Esophagus muscularis mucosa (tissue), 4 donors: Measurements from ENCODE around the gene IPO13. TPM values are rescaled to one million over a fixed set of nuclear protein-coding genes. Genes with fewer than 3 reads are reported as not detected.

Experiments
- DNase-seq: peaks from one replicate; pipeline ENCODE4 v3.0.0-alpha.2; 2017; ENCODE audit errors: extremely low spot score
- H3K27ac ChIP-seq, 4 donors: fragments of 200-600 bp; sonication (generic); replicated peaks in 1 of 4; 1 replicate in 3 of 4; 2 replicates in 1 of 4; pipeline ENCODE4 v1.5.1; 2016 to 2019; ENCODE audit warnings: mild to moderate bottlenecking in 1 of 4
- H3K27me3 ChIP-seq, 4 donors: fragments of 200-600 bp; sonication (generic); one replicate each; pipeline versions ENCODE4 v1.5.1 to v1.6.0; 2016 to 2019
- H3K36me3 ChIP-seq, 4 donors: fragments of 200-600 bp; sonication (generic); one replicate each; pipeline ENCODE4 v1.5.1; 2016 to 2019
- H3K4me1 ChIP-seq, 4 donors: fragments of 200-600 bp; sonication (generic); one replicate each; pipeline ENCODE4 v1.5.1; 2016 to 2019
- H3K4me3 ChIP-seq, 4 donors: fragments of 200-600 bp; sonication (generic); 1 replicate in 2 of 4; 2 replicates in 2 of 4; pipeline ENCODE4 v1.5.1; 2016 to 2019; ENCODE audit warnings: mild to moderate bottlenecking in 4 of 4, moderate library complexity in 1 of 4
- H3K9me3 ChIP-seq, 4 donors: fragments of 200-600 bp; sonication (generic); 1 replicate in 3 of 4; 2 replicates in 1 of 4; pipeline ENCODE4 v1.5.1; 2016 to 2019
- EP300 ChIP-seq: sonication (generic); formaldehyde crosslinking; IDR thresholded peaks from one replicate; pipeline ENCODE4 v1.6.1; 2017; ENCODE audit warnings: antibody characterized with exemption
- POLR2A ChIP-seq: fragments of 450-650 bp; IDR thresholded peaks from one replicate; pipeline ENCODE4 v1.6.1; 2017; ENCODE audit warnings: antibody characterized with exemption, moderate library complexity, mild to moderate bottlenecking, low read depth
- POLR2AphosphoS5 ChIP-seq, 2 donors: sonication (generic); formaldehyde crosslinking; IDR thresholded peaks; one replicate each; pipeline ENCODE4 v1.6.1; 2017; ENCODE audit warnings: antibody characterized with exemption in 2 of 2
- WGBS: methylation state at CpG from one replicate; pipeline ENCODE4 v1.1.5; 2018; 5-methylcytosine and 5-hydroxymethylcytosine counted together
- intact Hi-C: fragments of 100-400 bp; cut with DNase I; formaldehyde crosslinking; loops from one replicate; pipeline ENCODE4 v1.15.1; 2023
- total RNA-seq, 4 donors: library from RNA; depleted of rRNA; stranded (reverse); fragments of >200 nt; gene quantifications; one replicate each; pipeline versions ENCODE4 v1.1.0 to v1.2.1, GENCODE V29; 2016
- TF ChIP-seq, protein P1 (sequence below), 3 experiments: fragments of 200-600 bp in 2 of 3; fragments of 450-650 bp in 1 of 3; sonication (generic) in 2 of 3; IDR thresholded peaks; one replicate each; pipeline ENCODE4 v1.5.1; 2017 to 2019; ENCODE audit warnings: antibody characterized with exemption in 3 of 3, mild to moderate bottlenecking in 2 of 3, moderate library complexity in 1 of 3

The IPO13 gene
- total RNA-seq, 4 donors from 2014 or later, result 24.5 to 39.9 (median 29.1) TPM

DNA sequence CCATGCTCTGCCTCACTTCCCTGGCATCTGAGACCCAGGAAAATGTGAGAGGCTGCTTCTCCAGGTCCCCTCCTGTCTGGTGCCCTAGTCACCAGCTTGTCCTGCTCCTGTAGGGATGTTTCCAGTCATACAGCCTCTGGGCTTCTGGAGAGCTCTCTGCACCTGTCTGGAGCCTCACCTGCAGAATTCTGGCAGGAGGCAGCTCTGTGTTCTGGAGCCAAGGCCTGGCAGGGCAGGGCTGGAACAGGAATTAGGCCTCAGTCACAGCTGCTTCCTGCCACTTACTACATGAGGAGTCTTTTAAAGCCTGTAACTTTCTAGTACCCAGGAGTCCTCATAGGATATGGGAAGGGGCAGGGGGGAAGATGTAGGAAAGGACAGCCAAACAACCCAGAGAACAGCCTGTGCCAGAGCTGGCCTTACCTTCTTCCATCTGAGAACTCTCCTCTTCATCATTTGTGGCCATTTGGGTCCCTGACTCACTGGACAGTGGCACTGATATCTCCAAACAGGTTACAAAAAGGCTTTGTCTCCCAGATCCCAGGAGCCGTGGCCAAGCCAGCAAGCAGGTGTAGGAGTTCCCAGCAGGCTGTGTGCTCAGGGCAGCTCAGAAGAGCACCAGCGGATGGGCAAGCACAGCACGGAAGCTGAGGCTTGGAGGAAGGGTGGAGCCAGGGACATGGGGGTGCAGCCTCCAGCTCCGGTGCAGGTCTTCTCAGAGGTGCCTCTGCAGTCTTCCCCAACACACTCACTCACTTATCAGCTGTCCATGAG, 44.5 kb upstream of the IPO13 start:
- TF ChIP-seq EP300 (no peak), POLR2AphosphoS5 (IDR thresholded peaks at IDR 0.05) (no peak), POLR2A (no peak)
- TF ChIP-seq, protein P1, sequence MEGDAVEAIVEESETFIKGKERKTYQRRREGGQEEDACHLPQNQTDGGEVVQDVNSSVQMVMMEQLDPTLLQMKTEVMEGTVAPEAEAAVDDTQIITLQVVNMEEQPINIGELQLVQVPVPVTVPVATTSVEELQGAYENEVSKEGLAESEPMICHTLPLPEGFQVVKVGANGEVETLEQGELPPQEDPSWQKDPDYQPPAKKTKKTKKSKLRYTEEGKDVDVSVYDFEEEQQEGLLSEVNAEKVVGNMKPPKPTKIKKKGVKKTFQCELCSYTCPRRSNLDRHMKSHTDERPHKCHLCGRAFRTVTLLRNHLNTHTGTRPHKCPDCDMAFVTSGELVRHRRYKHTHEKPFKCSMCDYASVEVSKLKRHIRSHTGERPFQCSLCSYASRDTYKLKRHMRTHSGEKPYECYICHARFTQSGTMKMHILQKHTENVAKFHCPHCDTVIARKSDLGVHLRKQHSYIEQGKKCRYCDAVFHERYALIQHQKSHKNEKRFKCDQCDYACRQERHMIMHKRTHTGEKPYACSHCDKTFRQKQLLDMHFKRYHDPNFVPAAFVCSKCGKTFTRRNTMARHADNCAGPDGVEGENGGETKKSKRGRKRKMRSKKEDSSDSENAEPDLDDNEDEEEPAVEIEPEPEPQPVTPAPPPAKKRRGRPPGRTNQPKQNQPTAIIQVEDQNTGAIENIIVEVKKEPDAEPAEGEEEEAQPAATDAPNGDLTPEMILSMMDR (IDR thresholded peaks at IDR 0.05), result no peak
- peaks cover 14 to 48% (median 38%) of the 10 kb centered on the region in 4 donors for H3K36me3 ChIP-seq

DNA sequence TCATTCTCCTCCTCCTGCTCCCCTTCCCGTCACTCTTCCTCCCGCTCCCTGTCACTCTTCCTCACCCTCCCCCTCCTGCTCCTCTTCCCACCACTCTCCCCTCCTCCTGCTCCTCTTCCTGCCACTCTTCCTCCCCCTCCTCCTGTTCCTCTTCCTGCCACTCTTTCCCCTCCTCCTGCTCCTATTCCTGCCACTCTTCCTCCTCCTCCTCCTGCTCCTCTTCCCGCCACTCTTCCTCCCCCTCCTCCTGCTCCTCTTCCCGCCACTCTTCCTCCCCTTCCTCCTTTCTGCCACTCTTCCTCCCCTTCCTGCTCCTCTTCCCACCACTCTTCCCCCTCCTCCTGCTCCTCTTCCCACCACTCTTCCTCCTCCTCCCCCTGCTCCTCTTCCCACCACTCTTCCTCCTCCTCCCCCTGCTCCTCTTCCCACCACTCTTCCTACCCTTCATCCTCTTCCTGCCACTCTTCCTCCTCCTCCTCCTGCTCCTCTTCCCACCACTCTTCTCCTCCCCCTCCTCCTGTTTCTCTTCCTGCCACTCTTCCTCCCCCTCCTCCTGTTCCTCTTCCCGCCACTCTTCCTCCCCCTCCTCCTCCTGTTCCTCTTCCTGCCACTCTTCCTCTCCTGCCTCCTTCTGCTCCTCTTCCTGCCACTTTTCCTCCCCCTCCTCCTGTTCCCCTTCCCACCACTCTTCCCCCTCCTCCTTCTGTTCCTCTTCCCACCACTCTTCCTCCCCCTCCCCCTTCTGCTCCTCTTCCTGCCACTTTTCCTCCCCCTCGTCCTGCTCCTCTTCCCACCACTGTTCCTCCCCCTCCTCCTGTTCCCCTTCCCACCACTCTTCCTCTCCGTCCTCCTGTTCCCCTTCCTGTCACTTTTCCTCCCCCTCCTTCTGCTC, 41.8 kb upstream of the IPO13 start:
- Histone ChIP-seq H3K27ac (no peak overlapping the region), H3K4me1 (no peaks in the 10 kb centered on the region), H3K4me3 (no peak overlapping the region), H3K27me3 (no peaks in the 10 kb centered on the region), H3K9me3 (no peaks in the 10 kb centered on the region), H3K36me3 (peaks cover 0 to 41% (median 23%) of the 10 kb centered on the region in 4 donors)
- 67% methylated on average over 7 of the region's 7 CpGs for WGBS
- DNase-seq, result no peak
- intact Hi-C loops, result no loop called here
- no peak for TF ChIP-seq EP300
- TF ChIP-seq, protein P1 (IDR thresholded peaks at IDR 0.05), result no peak

More for the DNA sequence above, 44.5 kb upstream of the IPO13 start:
- intact Hi-C loops, result no loop called here
- H3K4me3 ChIP-seq, result no peak overlapping the region
- no peak overlapping the region for H3K27ac ChIP-seq
- WGBS, result 96% methylated on average over 4 of the region's 4 CpGs
- H3K4me1 ChIP-seq, result no peaks in the 10 kb centered on the region
- no peaks in the 10 kb centered on the region for H3K27me3 ChIP-seq
- no peaks in the 10 kb centered on the region for H3K9me3 ChIP-seq
- no peak for DNase-seq

DNA sequence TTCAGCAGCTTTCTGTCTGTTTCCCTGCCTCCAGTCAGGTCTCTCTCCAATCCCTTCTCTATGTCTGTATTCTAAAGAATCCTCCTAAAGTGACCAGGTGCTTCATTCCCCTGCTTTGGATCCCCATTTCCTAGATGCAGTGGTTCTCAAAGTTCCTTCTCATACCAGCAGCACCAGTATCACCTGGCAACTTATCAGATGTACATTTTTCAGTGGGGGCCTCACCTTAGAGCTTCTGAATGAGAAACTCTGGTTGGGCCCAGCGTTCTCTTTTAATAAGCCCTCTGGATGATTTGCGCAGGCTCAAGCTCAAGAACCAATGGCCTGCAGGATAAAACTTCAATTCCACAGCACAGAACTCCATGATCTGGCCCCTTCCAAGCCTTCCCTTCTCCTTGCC, 38.5 kb upstream of the IPO13 start:
- Histone ChIP-seq H3K4me1 (peaks cover 0 to 13% (median 12%) of the 10 kb centered on the region in 4 donors), H3K27me3 (no peaks in the 10 kb centered on the region), H3K9me3 (no peaks in the 10 kb centered on the region), H3K36me3 (peaks cover 0 to 42% (median 12%) of the 10 kb centered on the region in 4 donors), H3K4me3 (no peak overlapping the region), H3K27ac (no peak overlapping the region)
- WGBS, result 100% methylated on average over 2 of the region's 2 CpGs
- TF ChIP-seq POLR2AphosphoS5 (IDR thresholded peaks at IDR 0.05) (no peak), EP300 (no peak), POLR2A (no peak)
- TF ChIP-seq, protein P1 (IDR thresholded peaks at IDR 0.05), result no peak
- DNase-seq, result no peak
- intact Hi-C loops, result no loop called here

DNA sequence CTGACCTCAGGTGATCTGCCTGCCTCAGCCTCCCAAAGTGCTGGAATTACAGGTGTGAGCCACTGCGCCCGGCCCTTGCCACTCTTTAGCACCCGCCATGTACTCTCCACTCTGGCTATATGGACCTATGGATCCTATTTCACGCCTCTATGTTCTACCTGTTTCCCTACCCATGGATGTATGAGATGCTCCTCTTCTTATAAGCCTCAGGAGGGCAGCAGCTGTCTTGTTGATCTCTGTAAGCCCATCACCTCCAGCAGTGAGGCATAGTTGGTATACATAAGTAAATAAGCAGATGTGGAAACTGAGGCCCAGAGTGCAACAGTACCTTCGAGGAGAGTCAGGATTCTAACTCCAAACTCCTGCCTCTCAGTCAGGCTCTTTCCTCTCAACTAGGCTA, 37.9 kb upstream of the IPO13 start:
- Histone ChIP-seq H3K36me3 (peaks cover 0 to 42% (median 12%) of the 10 kb centered on the region in 4 donors), H3K4me1 (peaks cover 0 to 18% (median 13%) of the 10 kb centered on the region in 4 donors), H3K27me3 (no peaks in the 10 kb centered on the region), H3K4me3 (no peak overlapping the region), H3K27ac (no peak overlapping the region), H3K9me3 (no peaks in the 10 kb centered on the region)
- intact Hi-C loops, result no loop called here
- no peak for DNase-seq
- 90% methylated on average over 5 of the region's 5 CpGs for WGBS
- TF ChIP-seq EP300 (no peak), POLR2AphosphoS5 (IDR thresholded peaks at IDR 0.05) (no peak), POLR2A (no peak)
- TF ChIP-seq, protein P1 (IDR thresholded peaks at IDR 0.05), result no peak
